Upper lobe of left lung (tissue), 6 donors: ENCODE measurements around the gene CFI. TPM values are rescaled to one million over a fixed set of nuclear protein-coding genes. Genes with fewer than 3 reads are reported as not detected.
A peak's percentile ranks its signal among the peaks of the same experiment; 100 is the strongest.

Experiments used
- ATAC-seq, 2 donors: fragments of 200-7000 bp; cut with Tn5 transposase; one replicate each; pipeline ENCODE4 v1.9.1; 2022; ENCODE audit warnings: mild to moderate bottlenecking in 2 of 2, moderate library complexity in 2 of 2; ENCODE audit not compliant: low FRiP score in 2 of 2
- DNase-seq, 2 donors: peaks; one replicate each; pipeline ENCODE4 v3.0.0-alpha.2; 2019 to 2020
- H3K27ac ChIP-seq, 4 donors: fragments of 200-600 bp; sonication (generic); one replicate each; pipeline ENCODE4 v1.5.1; 2016 to 2019
- H3K27me3 ChIP-seq, 4 donors: fragments of 200-600 bp; sonication (generic); one replicate each; pipeline ENCODE4 v1.5.1; 2017 to 2019
- H3K36me3 ChIP-seq, 4 donors: fragments of 200-600 bp; sonication (generic); one replicate each; pipeline ENCODE4 v1.5.1; 2016 to 2019
- H3K4me1 ChIP-seq, 4 donors: fragments of 200-600 bp; sonication (generic); one replicate each; pipeline ENCODE4 v1.5.1; 2018 to 2019
- H3K4me3 ChIP-seq, 4 donors: fragments of 200-600 bp; sonication (generic); one replicate each; pipeline ENCODE4 v1.5.1; 2017 to 2019; ENCODE audit warnings: mild to moderate bottlenecking in 2 of 4, moderate library complexity in 1 of 4
- H3K9me3 ChIP-seq, 4 donors: fragments of 200-600 bp; sonication (generic); one replicate each; pipeline ENCODE4 v1.5.1; 2018 to 2019
- CTCF ChIP-seq, 6 experiments: fragments of 450-650 bp in 4 of 6; fragments of 200-600 bp in 2 of 6; sonication (generic) in 2 of 6; IDR thresholded peaks; one replicate each; pipeline ENCODE4 v1.5.1; 2016 to 2019; ENCODE audit warnings: antibody characterized with exemption in 6 of 6
- EP300 ChIP-seq, 4 donors: sonication (generic); formaldehyde crosslinking; IDR thresholded peaks; one replicate each; pipeline ENCODE4 v1.5.1; 2017; ENCODE audit warnings: antibody characterized with exemption in 4 of 4, control low read depth in 2 of 4
- POLR2A ChIP-seq, 4 donors: fragments of 450-650 bp; IDR thresholded peaks; one replicate each; pipeline ENCODE4 v1.5.1; 2016 to 2017; ENCODE audit warnings: antibody characterized with exemption in 4 of 4, mild to moderate bottlenecking in 2 of 4
- POLR2AphosphoS5 ChIP-seq, 2 donors: sonication (generic); formaldehyde crosslinking; IDR thresholded peaks; one replicate each; pipeline ENCODE4 v1.5.1; 2017; ENCODE audit warnings: antibody characterized with exemption in 2 of 2
- WGBS, 2 donors: methylation state at CpG; one replicate each; pipeline ENCODE4 v1.1.5; 2017 to 2018; 5-methylcytosine and 5-hydroxymethylcytosine counted together
- total RNA-seq, 6 donors: library from RNA; depleted of rRNA in 4 of 6; stranded (reverse); fragments of >200 nt in 4 of 6; gene quantifications; one replicate each; pipeline versions ENCODE4 v1.1.0 to v1.2.1, GENCODE V29; 2016 to 2021
- donor health status: DM: no; HTN: no; CAD: no; lungs with moderate emphysema.
- donor health status: DM: no; HTN: yes; CAD: no; lungs with severe emphysema.

Gene CFI
- total RNA-seq, 6 donors from 2014 or later, result 20.2 to 122 (median 53.3) TPM

GRCh38 chr4:109846395-109847098, 44.7 kb upstream of the CFI start:
- Histone ChIP-seq H3K4me3 (no peak overlapping the region), H3K27ac (no peak overlapping the region), H3K4me1 (no peaks in the 10 kb centered on the region), H3K36me3 (no peaks in the 10 kb centered on the region), H3K9me3 (no peaks in the 10 kb centered on the region), H3K27me3 (no peaks in the 10 kb centered on the region)
- TF ChIP-seq POLR2A (IDR thresholded peaks at IDR 0.05) (no peak), CTCF (IDR thresholded peaks at IDR 0.05) (no peak), POLR2AphosphoS5 (IDR thresholded peaks at IDR 0.05) (no peak)
- no peak for ATAC-seq
- DNase-seq, result no peak
- 41 to 44% methylated on average over 6 of the region's 6 CpGs for WGBS, 2 donors

- DNase-seq (no peak), ATAC-seq (no peak)
- H3K36me3 ChIP-seq, result no peaks in the 10 kb centered on the region
- H3K4me3 ChIP-seq, result no peak overlapping the region
- TF ChIP-seq POLR2AphosphoS5 (IDR thresholded peaks at IDR 0.05), result no peak
- TF ChIP-seq EP300 (IDR thresholded peaks at IDR 0.05), result no peak
- no peak for TF ChIP-seq CTCF (IDR thresholded peaks at IDR 0.05)
- no peak for TF ChIP-seq POLR2A (IDR thresholded peaks at IDR 0.05)
- no peaks in the 10 kb centered on the region for H3K27me3 ChIP-seq
- H3K4me1 ChIP-seq, result no peaks in the 10 kb centered on the region
- no peaks in the 10 kb centered on the region for H3K9me3 ChIP-seq
- H3K27ac ChIP-seq, result no peak overlapping the region
- 69 to 73% methylated on average over 3 of the region's 3 CpGs for WGBS, 2 donors
Observed at GRCh38 chr4:109836985-109837384, 35.2 kb upstream of the CFI start.

- Histone ChIP-seq H3K4me3 (no peak overlapping the region), H3K27ac (no peak overlapping the region), H3K27me3 (no peaks in the 10 kb centered on the region), H3K9me3 (no peaks in the 10 kb centered on the region), H3K36me3 (no peaks in the 10 kb centered on the region), H3K4me1 (no peaks in the 10 kb centered on the region)
- no peak for TF ChIP-seq POLR2AphosphoS5 (IDR thresholded peaks at IDR 0.05)
- TF ChIP-seq EP300 (IDR thresholded peaks at IDR 0.05), result no peak
- no peak for TF ChIP-seq CTCF (IDR thresholded peaks at IDR 0.05)
- no peak for TF ChIP-seq POLR2A (IDR thresholded peaks at IDR 0.05)
- ATAC-seq, result no peak
- WGBS, 2 donors, result 83 to 87% methylated on average over 4 of the region's 4 CpGs
- DNase-seq, result no peak
Observed at GRCh38 chr4:109833756-109834155, 32.0 kb upstream of the CFI start.

GRCh38 chr4:109827672-109828071, 25.9 kb upstream of the CFI start, which contains the start of gene RRH:
Gene RRH, plus strand, starts transcription at chr4:109827972. Its CDS starts 56 bp downstream, at chr4:109828028.
- peaks cover 0 to 28% (median 5%) of the 10 kb centered on the region in 4 donors for H3K36me3 ChIP-seq
- no peaks in the 10 kb centered on the region for H3K4me1 ChIP-seq
- no peaks in the 10 kb centered on the region for H3K27me3 ChIP-seq
- no peak within 1 kb of the TSS for H3K4me3 ChIP-seq
- H3K27ac ChIP-seq, result no peak within 1 kb of the TSS
- no peaks in the 10 kb centered on the region for H3K9me3 ChIP-seq
- ATAC-seq (no peak), DNase-seq (no peak)
- 98 to 99% methylated on average over 2 of the region's 2 CpGs for WGBS, 2 donors
- no peak for TF ChIP-seq POLR2AphosphoS5 (IDR thresholded peaks at IDR 0.05)
- TF ChIP-seq POLR2A (IDR thresholded peaks at IDR 0.05), result no peak
- no peak for TF ChIP-seq EP300 (IDR thresholded peaks at IDR 0.05)
- TF ChIP-seq CTCF (IDR thresholded peaks at IDR 0.05), result no peak

- ATAC-seq, result peak in 1 of 2 donors; percentile 64
- no peaks in the 10 kb centered on the region for H3K9me3 ChIP-seq
- peaks cover 4 to 35% (median 5%) of the 10 kb centered on the region in 4 donors for H3K36me3 ChIP-seq
- H3K27ac ChIP-seq, result no peak overlapping the region
- DNase-seq, result no peak
- TF ChIP-seq CTCF (IDR thresholded peaks at IDR 0.05) (peak in 4 of 6 experiments; percentile 10 to 41 (median 28)), EP300 (IDR thresholded peaks at IDR 0.05) (no peak)
- no peaks in the 10 kb centered on the region for H3K4me1 ChIP-seq
- no peak overlapping the region for H3K4me3 ChIP-seq
- H3K27me3 ChIP-seq, result no peaks in the 10 kb centered on the region
Observed at GRCh38 chr4:109826719-109827118, 24.9 kb upstream of the CFI start.
